ENCODE measurements around the gene FBXL19.
"Not testable (repeated sequence)": the region's sequence is repeated elsewhere in the genome, so short reads cannot be mapped to it uniquely, and the experiment has no call there.

The FBXL19 gene, protein sequence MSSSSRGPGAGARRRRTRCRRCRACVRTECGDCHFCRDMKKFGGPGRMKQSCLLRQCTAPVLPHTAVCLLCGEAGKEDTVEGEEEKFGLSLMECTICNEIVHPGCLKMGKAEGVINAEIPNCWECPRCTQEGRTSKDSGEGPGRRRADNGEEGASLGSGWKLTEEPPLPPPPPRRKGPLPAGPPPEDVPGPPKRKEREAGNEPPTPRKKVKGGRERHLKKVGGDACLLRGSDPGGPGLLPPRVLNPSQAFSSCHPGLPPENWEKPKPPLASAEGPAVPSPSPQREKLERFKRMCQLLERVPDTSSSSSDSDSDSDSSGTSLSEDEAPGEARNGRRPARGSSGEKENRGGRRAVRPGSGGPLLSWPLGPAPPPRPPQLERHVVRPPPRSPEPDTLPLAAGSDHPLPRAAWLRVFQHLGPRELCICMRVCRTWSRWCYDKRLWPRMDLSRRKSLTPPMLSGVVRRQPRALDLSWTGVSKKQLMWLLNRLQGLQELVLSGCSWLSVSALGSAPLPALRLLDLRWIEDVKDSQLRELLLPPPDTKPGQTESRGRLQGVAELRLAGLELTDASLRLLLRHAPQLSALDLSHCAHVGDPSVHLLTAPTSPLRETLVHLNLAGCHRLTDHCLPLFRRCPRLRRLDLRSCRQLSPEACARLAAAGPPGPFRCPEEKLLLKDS

DNA sequence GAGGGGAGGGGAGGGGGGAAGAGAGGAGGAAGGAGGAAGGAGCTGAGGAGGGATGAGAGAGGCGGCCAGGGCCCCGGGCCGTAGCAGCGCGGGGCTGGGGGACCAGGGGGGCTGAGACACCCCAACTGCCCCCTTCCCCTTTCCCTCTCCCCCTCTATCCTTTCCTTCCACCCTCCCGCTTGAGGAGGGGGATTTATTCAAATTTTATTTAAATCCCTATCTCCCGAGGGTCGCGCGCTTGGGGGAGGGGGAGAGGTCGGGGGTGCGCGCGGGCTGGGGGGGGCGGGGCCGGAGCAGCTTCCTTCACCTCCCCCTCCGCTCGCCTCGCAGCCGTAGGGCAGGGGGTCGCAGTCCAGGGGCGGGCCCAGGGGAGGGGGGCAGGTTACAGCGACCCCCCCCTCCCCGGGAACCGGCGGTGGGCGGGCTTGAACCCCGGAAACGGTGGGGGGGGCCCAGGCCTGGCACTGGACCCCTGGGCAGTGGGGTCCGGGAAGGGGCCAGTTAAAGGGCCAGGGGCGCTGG, at the start of gene FBXL19:
FBXL19 (plus strand) TSS at position 19 of the 522 bp plus-strand sequence. CDS start 2,183 bp downstream, outside the sequence.
- DNase-seq (ENCODE audit: low read depth in 2 of 2) = no peak

DNA sequence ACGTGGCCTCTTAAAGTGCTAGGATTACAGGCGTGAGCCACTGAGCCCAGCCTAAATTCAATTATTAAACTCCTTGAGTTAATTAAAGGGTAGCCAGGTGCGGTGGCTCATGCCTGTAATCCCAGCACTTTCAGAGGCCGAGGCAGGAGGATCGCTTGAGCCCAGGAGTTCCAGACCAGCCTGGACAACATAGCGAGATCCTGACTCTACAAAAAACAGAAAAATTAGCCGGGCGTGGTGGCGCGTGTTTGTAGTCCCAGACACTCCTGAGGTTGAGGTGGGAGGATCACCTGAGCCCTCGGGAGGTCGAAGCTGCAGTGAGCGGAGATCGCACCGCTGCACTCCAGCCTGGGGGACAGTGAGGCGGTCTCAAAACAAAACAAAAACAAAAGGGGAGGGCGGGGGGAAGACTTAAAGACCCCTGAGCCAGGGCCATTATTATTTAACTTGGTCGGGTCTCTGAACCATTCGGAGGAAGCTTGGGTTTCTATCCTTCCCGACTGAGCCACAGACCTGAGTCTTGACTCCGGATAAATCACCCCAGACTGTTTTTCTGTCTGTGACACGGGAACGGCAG, 49.0 kb upstream of the FBXL19 start:
- DNase-seq (ENCODE audit: low read depth in 2 of 2) = no peak

- DNase-seq (ENCODE audit: low read depth in 2 of 2) = peak; percentile 63
Observed at GRCh38 chr16:30874821-30875717, 48.3 kb upstream of the FBXL19 start.

DNA sequence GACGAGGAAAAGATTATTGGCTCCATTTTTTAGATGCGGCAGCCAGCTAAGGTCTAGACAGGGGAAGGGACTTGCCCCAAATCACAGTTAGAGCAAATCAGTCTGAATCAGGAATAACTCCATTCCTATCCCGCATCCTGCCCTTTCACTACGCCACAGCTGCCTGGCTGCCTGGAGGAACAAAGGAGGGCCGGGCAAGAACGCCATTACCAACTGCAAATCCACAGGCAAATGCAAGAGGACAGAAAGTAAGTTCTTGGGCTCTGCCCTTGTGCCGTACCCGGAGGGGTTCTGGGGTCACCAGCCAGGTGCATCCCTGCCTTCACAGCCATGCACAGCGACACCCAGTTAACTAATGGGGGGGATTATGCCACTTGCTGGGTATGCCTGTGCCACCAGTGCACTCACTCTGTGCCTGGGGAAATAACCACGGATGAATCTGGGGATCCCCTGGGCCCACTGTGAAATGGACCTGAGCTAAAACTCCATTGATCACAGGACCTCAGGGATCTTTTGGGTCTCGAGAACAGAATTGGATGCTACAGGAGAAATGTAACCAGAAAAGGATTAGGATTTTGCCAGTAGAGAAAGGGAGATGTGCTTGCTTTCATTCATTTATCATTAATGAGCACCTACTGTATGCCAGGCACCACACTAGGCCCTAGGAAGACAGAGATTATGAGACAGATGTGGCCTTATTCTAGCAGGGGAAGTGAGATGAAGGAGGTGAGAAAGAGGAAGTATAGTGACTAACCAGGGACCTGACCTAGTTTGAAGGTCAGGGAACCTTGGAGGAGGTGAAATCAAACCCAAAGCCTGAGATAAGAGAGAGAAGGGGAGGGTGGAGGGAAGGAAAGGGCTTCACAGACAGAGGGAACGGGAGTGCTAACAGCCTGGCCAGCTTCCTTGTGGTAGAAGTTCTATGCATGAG, 47.2 kb upstream of the FBXL19 start:
- peak in 1 of 2 experiments; percentile 3 for DNase-seq (ENCODE audit: low read depth in 2 of 2)

DNA sequence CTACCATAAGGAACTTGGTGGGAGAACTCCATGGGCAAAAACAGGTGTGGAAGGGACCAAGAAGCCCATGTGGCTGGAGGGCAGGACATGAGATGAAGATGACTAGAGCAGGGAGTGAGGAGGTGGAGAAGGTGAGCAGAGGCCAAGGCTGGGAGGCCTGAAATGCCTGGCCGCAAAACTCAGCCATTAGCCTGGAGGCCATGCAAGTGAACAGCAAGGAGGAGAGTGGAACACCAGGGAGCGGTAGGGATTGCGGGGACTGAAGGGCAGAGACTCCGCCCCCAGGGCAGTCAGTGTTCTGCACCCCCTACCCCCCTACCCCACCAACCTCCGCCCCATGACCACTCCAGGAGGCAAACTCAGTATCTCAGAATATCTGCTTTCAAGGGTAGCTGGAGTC, 46.5 kb upstream of the FBXL19 start:
- no peak for DNase-seq (ENCODE audit: low read depth in 2 of 2)

DNA sequence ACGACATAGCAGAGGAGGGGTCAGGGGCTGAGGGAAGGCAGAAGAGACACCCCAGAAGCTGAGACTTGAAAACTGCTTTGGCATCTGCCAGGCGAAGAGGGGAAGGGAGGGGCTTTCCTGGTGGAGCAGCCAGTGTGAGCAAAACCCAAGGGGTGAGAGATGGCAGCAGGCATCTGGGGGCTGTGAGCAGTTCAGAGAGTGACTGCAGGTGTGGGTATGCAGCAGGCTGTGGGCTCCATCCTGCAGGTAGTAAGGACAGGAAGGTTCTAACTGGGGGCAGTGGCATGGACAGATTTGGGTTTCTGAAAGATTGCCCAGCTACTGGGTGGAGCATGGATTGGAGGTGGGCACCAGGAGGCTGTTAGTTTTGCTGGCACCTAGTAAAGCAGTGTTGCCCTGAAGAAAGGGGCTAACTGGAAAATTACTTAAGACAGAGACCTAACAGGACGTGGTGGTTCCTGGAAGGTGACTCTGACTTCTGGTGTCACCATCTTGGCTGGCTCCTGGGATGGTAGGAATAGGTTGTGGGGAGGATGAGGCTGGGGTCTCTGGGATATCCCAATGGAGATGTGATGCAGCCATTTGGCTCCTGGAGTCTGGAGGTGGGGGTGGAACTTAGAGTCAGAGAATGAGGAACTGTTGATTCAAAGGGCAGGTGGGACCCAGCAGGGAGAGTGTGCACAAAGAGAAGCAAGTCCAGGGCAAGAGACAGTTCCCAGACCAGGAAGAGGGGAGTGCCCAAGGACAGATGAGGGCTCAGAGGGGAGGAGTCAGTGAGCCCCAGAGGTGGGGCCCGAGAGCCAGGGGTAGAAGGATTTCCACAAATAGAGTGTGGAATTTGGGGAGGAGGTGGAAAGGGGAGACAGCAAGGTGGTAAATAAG, 40.7 kb upstream of the FBXL19 start:
- DNase-seq (ENCODE audit: low read depth in 2 of 2) = no peak

DNA sequence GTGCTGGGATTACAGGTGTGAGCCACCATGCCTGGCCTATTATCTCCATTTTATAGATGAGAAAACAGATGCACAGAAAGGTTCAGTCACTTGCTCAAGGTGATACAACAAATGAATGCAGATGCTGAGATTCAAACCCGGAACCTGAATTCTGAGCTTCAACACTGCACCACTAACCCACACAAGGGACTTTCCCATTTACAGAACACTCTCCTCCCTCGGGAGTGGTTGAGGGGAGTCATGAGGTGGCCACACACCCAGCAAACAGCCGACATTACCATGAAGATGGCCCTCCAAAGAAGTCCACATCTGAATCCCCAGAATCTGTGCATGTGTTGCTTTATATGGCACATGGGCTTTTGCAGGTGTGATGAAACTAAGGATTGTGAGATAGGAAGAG, 38.6 kb upstream of the FBXL19 start:
- no peak for DNase-seq (ENCODE audit: low read depth in 2 of 2)

DNA sequence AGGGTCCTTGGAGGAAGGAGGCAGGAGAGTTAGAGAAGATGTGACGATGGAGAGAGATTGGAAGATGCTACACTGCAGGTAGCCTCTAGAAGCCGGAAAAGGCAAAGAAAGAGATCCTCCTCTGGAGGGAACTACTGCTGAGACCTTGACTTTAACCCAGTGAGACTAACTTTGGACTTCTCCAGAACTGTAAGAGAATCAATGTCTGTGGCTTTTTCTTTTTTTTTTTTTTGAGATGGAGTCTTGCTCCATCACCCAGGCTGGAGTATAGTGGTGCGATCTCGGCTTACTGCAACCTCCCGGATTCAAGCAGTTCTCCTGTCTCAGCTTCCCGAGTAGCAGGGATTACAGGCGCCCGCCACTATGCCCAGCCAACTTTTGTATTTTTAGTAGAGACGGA, 38.2 kb upstream of the FBXL19 start:
- no peak for DNase-seq (ENCODE audit: low read depth in 2 of 2)

GRCh38 chr16:30886145-30886544, 37.2 kb upstream of the FBXL19 start:
- no peak for DNase-seq (ENCODE audit: low read depth in 2 of 2)

GRCh38 chr16:30887927-30888326, 35.4 kb upstream of the FBXL19 start:
- no peak for DNase-seq (ENCODE audit: low read depth in 2 of 2)

DNA sequence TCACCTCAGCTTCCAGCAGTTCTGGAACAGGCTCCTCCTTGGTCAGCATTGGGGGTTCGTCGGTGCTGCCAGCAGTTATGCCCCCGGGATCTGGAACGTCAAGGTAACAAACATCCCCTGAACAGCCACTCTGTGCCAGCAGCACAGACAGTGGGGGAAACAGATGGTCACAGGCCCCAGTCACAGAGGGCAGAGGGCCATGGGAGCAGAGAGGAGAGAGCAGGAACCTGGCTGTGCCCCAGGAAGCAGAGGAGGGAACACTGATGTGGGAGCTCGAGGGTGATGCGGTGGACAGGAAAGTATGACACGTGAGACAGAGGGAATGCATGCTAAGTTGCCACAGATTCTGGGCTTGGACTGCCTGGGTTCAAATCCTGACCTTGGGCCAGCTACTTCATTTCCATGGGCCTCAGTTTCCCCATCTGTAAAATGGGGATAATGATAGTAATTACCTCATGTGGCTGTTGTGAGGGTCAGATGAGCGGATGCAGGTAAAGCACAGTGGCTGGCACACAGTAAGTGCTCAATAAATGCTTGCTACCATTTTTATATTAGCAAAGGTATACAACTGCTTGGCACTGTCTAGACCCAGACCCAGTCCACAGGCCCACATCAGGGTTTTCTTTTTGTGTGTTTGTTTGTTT, 34.4 kb upstream of the FBXL19 start:
- no peak for DNase-seq (ENCODE audit: low read depth in 2 of 2)

- no peak for DNase-seq (ENCODE audit: low read depth in 2 of 2)
Observed at GRCh38 chr16:30889721-30890120, 33.7 kb upstream of the FBXL19 start.

GRCh38 chr16:30891043-30891823, 32.1 kb upstream of the FBXL19 start:
- DNase-seq (ENCODE audit: low read depth in 2 of 2) = not testable (repeated sequence)

GRCh38 chr16:30892670-30893416, 30.5 kb upstream of the FBXL19 start:
- no peak for DNase-seq (ENCODE audit: low read depth in 2 of 2)

DNA sequence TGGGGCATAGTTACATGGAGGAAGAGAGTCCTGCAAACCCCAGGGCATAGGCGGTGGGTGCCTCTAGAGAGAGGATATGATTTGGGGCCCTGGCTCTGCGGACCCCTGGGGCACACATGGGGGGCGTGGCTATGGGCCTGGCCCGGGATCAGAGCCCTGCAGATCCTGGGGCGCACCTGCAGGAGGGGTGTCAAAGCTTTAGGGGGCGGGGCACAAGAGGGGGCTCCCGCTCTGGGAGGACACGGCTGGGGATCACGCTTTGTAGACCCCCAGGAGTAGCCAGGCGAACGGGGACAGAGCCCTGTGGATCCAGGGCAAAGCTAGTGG, 30.0 kb upstream of the FBXL19 start:
- DNase-seq (ENCODE audit: low read depth in 2 of 2) = no peak

- DNase-seq (ENCODE audit: low read depth in 2 of 2) = peak; percentile 70
Observed at GRCh38 chr16:30893744-30894539, 29.4 kb upstream of the FBXL19 start, which contains the start of gene BCL7C. Gene BCL7C, minus strand, starts transcription at chr16:30894077. Its CDS starts 133 bp downstream, at chr16:30893944.
